Thyroid gland (tissue), 4 donors: Measurements from ENCODE around the gene SLX4.

Experiments used
- CTCF ChIP-seq, 6 experiments: fragments of 200-600 bp in 3 of 6; fragments of 450-650 bp in 3 of 6; sonication (generic) in 3 of 6; IDR thresholded peaks; one replicate each; pipeline ENCODE4 v1.5.1; 2016 to 2019; ENCODE audit warnings: antibody characterized with exemption in 6 of 6, mild to moderate bottlenecking in 2 of 6, inconsistent platforms in 1 of 6, moderate library complexity in 1 of 6
- POLR2A ChIP-seq, 2 donors: fragments of 450-650 bp; IDR thresholded peaks; one replicate each; pipeline ENCODE4 v1.6.1; 2017; ENCODE audit warnings: antibody characterized with exemption in 2 of 2, mild to moderate bottlenecking in 2 of 2, moderate library complexity in 1 of 2

- TF ChIP-seq CTCF (IDR thresholded peaks at IDR 0.05) (no peak), POLR2A (IDR thresholded peaks at IDR 0.05) (no peak)
Observed at GRCh38 chr16:3659251-3659650, 47.8 kb upstream of the SLX4 start.
